Activated CD8-positive, alpha-beta memory T cell treated with anti-CD3 and anti-CD28 coated beads, Interleukin-2, amount 50 U/mL, for 1 hour (primary cell): ENCODE measurements around the gene NKD1.
"Not testable (repeated sequence)": the region's sequence is repeated elsewhere in the genome, so short reads cannot be mapped to it uniquely, and the experiment has no call there.

Experiments
- DNase-seq: peaks from one replicate; pipeline ENCODE4 v3.0.0-alpha.2; 2020; ENCODE audit errors: extremely low read depth

NKD1 gene

GRCh38 chr16:50519602-50520001 lies 28.6 kb upstream of the NKD1 start:
- DNase-seq: no peak

DNA sequence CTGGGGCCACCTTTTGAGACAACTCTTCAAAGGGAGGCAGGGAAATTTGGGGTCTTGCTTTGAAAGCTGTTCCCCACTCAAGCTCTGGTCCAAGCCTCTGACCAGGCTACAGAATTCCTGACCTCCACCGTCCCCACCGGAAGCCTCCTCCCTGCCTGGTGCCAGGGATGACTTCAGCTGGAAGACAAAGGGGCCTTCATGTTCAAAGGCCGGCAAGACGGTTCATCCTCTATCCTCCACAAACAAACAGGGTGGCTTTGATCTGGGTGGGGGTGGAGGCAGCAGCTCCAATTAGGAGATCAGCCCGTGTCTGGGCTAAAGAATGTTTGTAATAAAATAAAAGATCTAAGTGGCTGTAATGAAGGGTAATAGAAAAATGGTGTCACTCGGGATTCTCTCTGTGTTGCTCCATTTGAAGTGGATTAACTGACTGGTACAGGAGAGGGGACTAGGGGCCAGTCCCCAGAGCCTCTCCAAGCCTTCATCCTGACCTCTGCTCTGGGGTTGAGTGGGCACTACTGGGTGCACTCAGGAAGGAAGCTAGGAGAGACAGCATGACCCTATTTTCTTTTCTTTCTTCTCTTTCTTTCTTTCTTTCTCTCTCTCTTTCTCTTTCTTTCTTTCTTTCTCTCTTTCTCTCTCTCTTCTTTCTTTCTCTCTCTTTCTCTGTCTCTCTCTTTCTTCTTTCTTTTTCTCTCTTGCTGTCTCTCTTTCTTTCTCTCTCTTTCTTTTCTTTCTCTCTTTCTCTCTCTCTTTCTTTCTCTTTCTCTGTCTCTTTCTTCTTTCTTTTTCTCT lies 27.5 kb upstream of the NKD1 start:
- no peak for DNase-seq

DNA sequence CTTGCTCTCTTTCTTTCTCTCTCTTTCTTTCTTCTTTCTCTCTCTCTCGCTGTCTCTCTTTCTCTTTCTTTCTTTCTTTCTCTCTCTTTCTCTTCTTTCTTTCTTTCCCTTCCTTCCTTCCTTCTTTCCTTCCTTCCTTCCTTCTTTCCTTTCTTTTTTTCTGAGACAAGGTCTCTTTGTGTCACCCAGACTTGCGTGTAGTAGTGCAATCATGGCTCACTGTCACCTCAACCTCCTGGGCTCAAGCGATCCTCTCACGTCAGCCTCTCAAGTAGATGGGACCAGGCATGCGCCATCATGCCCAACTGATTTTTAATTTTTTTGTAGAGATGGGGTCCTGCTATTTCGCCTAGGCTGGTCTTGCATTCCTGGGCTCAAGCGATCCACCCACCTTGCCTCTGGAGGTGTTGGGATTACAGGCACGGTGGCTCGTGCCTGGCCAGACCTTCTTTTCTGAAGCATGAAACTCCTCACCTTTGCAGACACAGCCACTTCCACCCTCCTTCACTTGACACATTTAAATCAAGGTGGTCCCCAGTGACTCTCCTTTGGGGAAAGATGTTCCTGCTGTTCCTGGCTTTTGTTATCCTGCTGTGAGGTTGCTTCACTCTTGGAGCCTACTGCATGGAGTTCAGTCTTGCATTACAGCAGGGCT lies 26.8 kb upstream of the NKD1 start:
- no peak for DNase-seq

GRCh38 chr16:50522324-50522723 lies 25.9 kb upstream of the NKD1 start:
- DNase-seq: no peak

GRCh38 chr16:50523710-50524109 lies 24.5 kb upstream of the NKD1 start:
- no peak for DNase-seq

DNA sequence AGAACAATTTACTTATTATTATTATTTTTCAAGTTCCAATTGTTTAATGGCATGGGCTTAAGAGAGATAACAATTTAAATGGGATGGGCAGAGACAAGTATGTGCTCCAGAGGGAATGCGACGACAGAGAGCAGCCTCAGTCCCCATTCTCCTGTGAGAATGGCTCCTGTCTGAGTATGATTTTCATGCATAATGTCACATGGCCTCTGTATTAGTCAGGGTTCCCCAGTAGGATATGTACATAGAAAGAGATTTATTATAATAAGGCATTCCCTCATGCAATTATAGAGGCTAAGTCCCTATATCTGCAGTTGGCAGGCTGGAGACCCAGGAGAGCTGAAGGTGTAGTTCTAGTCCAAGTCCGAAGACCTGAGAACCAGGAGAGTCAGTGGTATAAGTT lies 22.9 kb upstream of the NKD1 start:
- DNase-seq: no peak

GRCh38 chr16:50525716-50526115 lies 22.5 kb upstream of the NKD1 start:
- no peak for DNase-seq

DNA sequence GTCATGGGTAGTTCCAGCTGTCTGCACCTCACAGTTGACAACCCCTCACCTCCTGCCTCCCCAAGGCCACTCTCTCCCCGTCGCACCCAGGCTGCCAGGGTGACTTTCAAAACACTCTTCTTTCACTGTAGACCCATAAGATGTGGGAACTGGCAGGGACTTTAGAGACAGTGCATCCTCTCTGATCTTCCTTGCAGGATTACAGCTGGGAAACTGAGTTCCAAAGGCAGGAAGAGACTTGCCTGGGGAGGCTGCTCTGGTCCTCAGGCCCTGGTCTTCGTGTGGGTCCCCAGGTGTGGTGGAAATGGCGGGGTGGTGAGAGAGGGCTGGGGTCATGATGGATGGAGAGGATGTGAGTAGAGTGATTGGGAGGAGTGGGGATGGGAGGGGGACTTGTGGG lies 21.9 kb upstream of the NKD1 start:
- DNase-seq: no peak

- DNase-seq: no peak
Measured at GRCh38 chr16:50526796-50527195, 21.4 kb upstream of the NKD1 start.

GRCh38 chr16:50528820-50529219 lies 19.4 kb upstream of the NKD1 start:
- no peak for DNase-seq

GRCh38 chr16:50529334-50529733 lies 18.9 kb upstream of the NKD1 start:
- DNase-seq: no peak

GRCh38 chr16:50530277-50531236 lies 17.6 kb upstream of the NKD1 start:
- no peak for DNase-seq

GRCh38 chr16:50531359-50531758 lies 16.8 kb upstream of the NKD1 start:
- DNase-seq: no peak

DNA sequence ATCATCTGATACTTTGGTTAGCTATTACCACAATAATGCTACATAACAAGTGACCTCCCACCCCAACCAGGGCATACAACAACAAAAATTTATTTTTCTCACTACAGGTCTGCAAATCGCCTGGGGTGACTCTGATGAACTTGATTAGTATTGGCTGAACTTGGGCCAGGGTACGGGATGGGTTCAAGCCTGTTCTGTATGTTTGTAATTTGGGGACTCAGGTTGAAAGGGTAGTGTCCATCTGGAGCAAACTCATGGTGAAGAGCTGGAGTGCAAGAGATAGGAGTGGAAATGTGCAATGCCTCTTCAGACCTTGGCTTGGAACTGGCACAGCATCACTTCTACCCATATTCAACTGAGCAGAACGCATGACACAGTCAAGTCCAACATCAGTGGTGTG lies 16.3 kb upstream of the NKD1 start:
- DNase-seq: no peak

- DNase-seq: no peak
Measured at GRCh38 chr16:50532576-50532975, 15.6 kb upstream of the NKD1 start.

- no peak for DNase-seq
Measured at GRCh38 chr16:50533317-50533716, 14.9 kb upstream of the NKD1 start.

GRCh38 chr16:50534091-50534490 lies 14.1 kb upstream of the NKD1 start:
- no peak for DNase-seq

- DNase-seq: no peak
Measured at GRCh38 chr16:50534556-50534955, 13.6 kb upstream of the NKD1 start.

DNA sequence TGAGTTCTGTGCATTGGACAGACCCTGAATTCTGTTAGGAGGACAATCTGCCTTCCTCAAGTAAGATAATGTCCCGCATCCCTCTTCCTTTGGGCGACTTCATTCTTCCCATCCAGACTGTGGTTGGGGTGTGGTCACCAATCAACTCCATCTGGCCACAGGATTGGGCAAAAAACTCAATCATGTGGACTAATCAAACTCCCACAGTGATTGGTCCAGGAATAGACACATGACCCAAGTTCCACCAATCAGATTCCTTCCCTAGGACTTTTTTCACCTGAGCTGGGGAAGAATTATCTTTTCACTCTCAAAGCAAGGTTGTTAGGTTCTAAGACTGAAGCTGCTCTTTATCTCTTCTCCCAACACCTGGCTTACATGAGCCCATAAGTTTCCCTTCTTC lies 13.2 kb upstream of the NKD1 start:
- no peak for DNase-seq

DNA sequence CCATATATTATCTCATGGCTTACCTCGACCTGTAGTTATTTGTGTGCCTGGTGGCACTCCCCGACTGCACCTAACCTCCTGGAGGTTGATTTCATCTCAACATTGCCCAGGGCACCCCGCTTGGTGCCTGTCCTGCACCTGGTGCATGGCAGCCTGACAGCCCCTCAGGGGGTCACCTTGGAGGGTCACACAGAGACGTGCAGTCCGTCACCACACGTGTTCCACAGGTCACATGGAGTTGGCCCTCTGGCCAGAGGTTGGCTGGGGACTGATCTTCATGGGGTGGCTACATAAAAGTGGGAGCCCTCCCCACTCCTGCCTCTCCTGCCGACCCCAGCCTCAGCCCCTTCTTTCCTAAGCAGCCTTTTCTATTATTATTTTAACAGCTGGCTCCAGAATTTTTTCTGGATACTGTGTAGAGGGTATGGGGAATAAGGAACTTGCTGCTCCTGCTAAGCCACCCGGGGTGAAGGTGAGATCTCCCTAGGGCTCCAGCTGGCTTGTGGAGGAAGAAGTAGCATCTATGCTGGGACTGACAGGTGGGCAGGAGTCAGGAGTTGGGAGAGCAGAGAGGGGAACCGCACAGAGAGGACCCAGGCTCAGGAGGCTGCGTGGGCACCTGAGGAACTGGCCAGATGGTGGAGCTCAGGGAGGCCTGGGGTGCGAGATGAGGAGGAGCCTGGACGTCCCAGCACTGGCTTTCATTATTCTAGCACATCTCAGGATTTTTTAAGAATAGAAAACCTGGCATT lies 12.5 kb upstream of the NKD1 start:
- no peak for DNase-seq

GRCh38 chr16:50536258-50536645 lies 11.9 kb upstream of the NKD1 start:
- DNase-seq: not testable (repeated sequence)
